H9 (cell line): ENCODE measurements around the gene GIT2. TPM values are rescaled to one million over a fixed set of nuclear protein-coding genes. Genes with fewer than 3 reads are reported as not detected.

Experiments used
- DNase-seq: peaks from one replicate; pipeline ENCODE4 v3.0.0-alpha.2; 2017
- H2AFZ ChIP-seq: one replicate; pipeline ENCODE4 v1.6.1; 2013; ENCODE audit warnings: mild to moderate bottlenecking, low read length, control low read depth, moderate library complexity
- H2AK5ac ChIP-seq: 2 replicates; pipeline ENCODE4 v1.6.1; 2013; ENCODE audit warnings: low read length, control low read depth, mixed read lengths; ENCODE audit not compliant: insufficient read length
- H2BK120ac ChIP-seq: one replicate; pipeline ENCODE4 v1.6.1; 2013; ENCODE audit warnings: low read depth, mild to moderate bottlenecking, low read length, control low read depth, inconsistent platforms; ENCODE audit not compliant: poor library complexity, severe bottlenecking
- H2BK12ac ChIP-seq: 2 replicates; pipeline ENCODE4 v1.6.1; 2013; ENCODE audit warnings: low read length, control low read depth, mixed read lengths, low read depth; ENCODE audit not compliant: insufficient read length
- H2BK15ac ChIP-seq: 2 replicates; pipeline ENCODE4 v1.6.1; 2013; ENCODE audit warnings: low read depth, low read length, control low read depth
- H2BK20ac ChIP-seq: one replicate; pipeline ENCODE4 v1.6.1; 2013; ENCODE audit warnings: low read depth, mild to moderate bottlenecking, low read length, control low read depth, inconsistent platforms; ENCODE audit not compliant: poor library complexity, severe bottlenecking
- H2BK5ac ChIP-seq: 2 replicates; pipeline ENCODE4 v1.6.1; 2013; ENCODE audit warnings: low read length, control low read depth, mixed read lengths; ENCODE audit not compliant: insufficient read length
- H3K14ac ChIP-seq: 2 replicates; pipeline ENCODE4 v1.6.1; 2013; ENCODE audit warnings: low read length, control low read depth; ENCODE audit not compliant: insufficient read depth
- H3K18ac ChIP-seq: 2 replicates; pipeline ENCODE4 v1.6.1; 2013; ENCODE audit warnings: low read depth, mild to moderate bottlenecking, mixed read lengths, low read length, control low read depth; ENCODE audit not compliant: insufficient read length
- H3K23ac ChIP-seq: 2 replicates; pipeline ENCODE4 v1.6.1; 2013; ENCODE audit warnings: low read length, control low read depth, mixed read lengths, low read depth; ENCODE audit not compliant: insufficient read length
- H3K23me2 ChIP-seq: 2 replicates; pipeline ENCODE4 v1.6.1; 2013; ENCODE audit warnings: low read depth, mild to moderate bottlenecking, mixed read lengths, low read length, control low read depth; ENCODE audit not compliant: insufficient read length, poor library complexity, severe bottlenecking
- H3K27ac ChIP-seq: 2 replicates; pipeline ENCODE4 v1.5.1; 2013; ENCODE audit warnings: low read length, control low read depth, mixed read lengths, low read depth; ENCODE audit not compliant: insufficient read length
- H3K27me3 ChIP-seq: 2 replicates; pipeline ENCODE4 v1.6.1; 2013; ENCODE audit warnings: low read length, control low read depth, inconsistent platforms; ENCODE audit not compliant: insufficient read depth
- H3K4ac ChIP-seq: 2 replicates; pipeline ENCODE4 v1.6.1; 2013; ENCODE audit warnings: low read depth, mild to moderate bottlenecking, control low read depth, inconsistent platforms, low read length, moderate library complexity
- H3K4me1 ChIP-seq: 2 replicates; pipeline ENCODE4 v1.6.1; 2013; ENCODE audit warnings: low read length, control low read depth, inconsistent platforms; ENCODE audit not compliant: insufficient read depth
- H3K4me2 ChIP-seq: 2 replicates; pipeline ENCODE4 v1.6.1; 2013; ENCODE audit warnings: low read length, control low read depth, mixed read lengths; ENCODE audit not compliant: insufficient read length, insufficient read depth
- H3K56ac ChIP-seq: 2 replicates; pipeline ENCODE4 v1.6.1; 2013; ENCODE audit warnings: low read depth, mild to moderate bottlenecking, mixed read lengths, low read length, control low read depth; ENCODE audit not compliant: insufficient read length
- H3K79me1 ChIP-seq: 2 replicates; pipeline ENCODE4 v1.6.1; 2013; ENCODE audit warnings: low read depth, mild to moderate bottlenecking, moderate library complexity, low read length, control low read depth, inconsistent platforms; ENCODE audit not compliant: insufficient read depth, poor library complexity, severe bottlenecking
- H3K79me2 ChIP-seq: 2 replicates; pipeline ENCODE4 v1.6.1; 2013; ENCODE audit warnings: low read length, control low read depth, inconsistent platforms; ENCODE audit not compliant: insufficient read depth
- H3K9ac ChIP-seq: 2 replicates; pipeline ENCODE4 v1.6.1; 2013; ENCODE audit warnings: low read length, control low read depth, mixed read lengths; ENCODE audit not compliant: insufficient read length; ENCODE audit errors: extremely low read depth
- H3K9me3 ChIP-seq: one replicate; pipeline ENCODE4 v1.6.1; 2013; ENCODE audit warnings: low read depth, low read length, inconsistent platforms; ENCODE audit not compliant: control insufficient read depth
- H3T11ph ChIP-seq: one replicate; pipeline ENCODE4 v1.6.1; 2013; ENCODE audit warnings: mild to moderate bottlenecking, low read length, control low read depth, inconsistent platforms
- H4K20me1 ChIP-seq: one replicate; pipeline ENCODE4 v1.6.1; 2013; ENCODE audit not compliant: control insufficient read depth, insufficient read length, insufficient read depth
- H4K5ac ChIP-seq: 2 replicates; pipeline ENCODE4 v1.6.1; 2013; ENCODE audit warnings: low read depth, mild to moderate bottlenecking, mixed read lengths, low read length, control low read depth; ENCODE audit not compliant: insufficient read length
- H4K8ac ChIP-seq: replicated peaks from 2 replicates; pipeline ENCODE4 v1.6.1; 2013; ENCODE audit warnings: low read length, control low read depth, mixed read lengths, low read depth; ENCODE audit not compliant: insufficient read length
- H4K91ac ChIP-seq: 2 replicates; pipeline ENCODE4 v1.6.1; 2013; ENCODE audit warnings: low read depth, mild to moderate bottlenecking, moderate library complexity, mixed read lengths, low read length, control low read depth; ENCODE audit not compliant: insufficient read length
- H3K27ac Mint-ChIP-seq, 3 experiments: 2 replicates in 2 of 3; 3 replicates in 1 of 3; pipeline ENCODE4 v1.8.0; 2020 to 2021; ENCODE audit warnings: mixed read lengths in 3 of 3, mild to moderate bottlenecking in 1 of 3, moderate library complexity in 1 of 3
- H3K27me3 Mint-ChIP-seq: 2 replicates; pipeline ENCODE4 v1.8.0; 2021; ENCODE audit warnings: low read depth, mild to moderate bottlenecking, moderate library complexity, mixed read lengths
- H3K36me3 Mint-ChIP-seq, 3 experiments: 2 replicates in 2 of 3; 3 replicates in 1 of 3; pipeline ENCODE4 v1.8.0; 2020 to 2021; ENCODE audit warnings: low read depth in 3 of 3, mixed read lengths in 3 of 3; ENCODE audit not compliant: insufficient read depth in 1 of 3
- H3K4me1 Mint-ChIP-seq, 2 experiments: 2 replicates each; pipeline ENCODE4 v1.8.0; 2020; ENCODE audit warnings: mixed read lengths in 2 of 2
- H3K4me3 Mint-ChIP-seq, 2 experiments: 2 replicates in 1 of 2; 3 replicates in 1 of 2; pipeline ENCODE4 v1.8.0; 2020 to 2021; ENCODE audit warnings: mild to moderate bottlenecking in 2 of 2, mixed read lengths in 2 of 2, moderate library complexity in 1 of 2
- H3K9me3 Mint-ChIP-seq, 2 experiments: 2 replicates in 1 of 2; 3 replicates in 1 of 2; pipeline ENCODE4 v1.8.0; 2020; ENCODE audit warnings: mild to moderate bottlenecking in 2 of 2, mixed read lengths in 2 of 2, moderate library complexity in 1 of 2
- WGBS: extraction: QIAGEN DNeasy Blood & Tissue Kit; methylation state at CpG from one replicate; pipeline ENCODE4 v1.1.7; 2013; ENCODE audit warnings: missing lambda C conversion rate, low lambda C conversion rate, mixed read lengths; ENCODE audit not compliant: insufficient read length; ENCODE audit errors: extremely low coverage; 5-methylcytosine and 5-hydroxymethylcytosine counted together
- total RNA-seq: library from RNA; stranded (reverse); gene quantifications from 2 replicates; pipeline ENCODE4 v1.2.1, GENCODE V29; 2021
- TF ChIP-seq, protein P1 (sequence below): fragments of 200-600 bp; sonication (generic); conservative IDR thresholded peaks from 3 replicates; pipeline ENCODE4 v1.8.0; 2021; ENCODE audit warnings: antibody characterized with exemption, mild to moderate bottlenecking

GIT2 gene
- total RNA-seq, 1 experiment from 2014 or later = 27.0 TPM

- WGBS = no CpG with 5 or more reads among the region's 7 CpGs
- H3K14ac ChIP-seq = no peak overlapping the region
- H4K20me1 ChIP-seq = no peaks in the 10 kb centered on the region
- no peaks in the 10 kb centered on the region for H3K23me2 ChIP-seq
- no peak overlapping the region for H3K4ac ChIP-seq
- TF ChIP-seq, protein P1, sequence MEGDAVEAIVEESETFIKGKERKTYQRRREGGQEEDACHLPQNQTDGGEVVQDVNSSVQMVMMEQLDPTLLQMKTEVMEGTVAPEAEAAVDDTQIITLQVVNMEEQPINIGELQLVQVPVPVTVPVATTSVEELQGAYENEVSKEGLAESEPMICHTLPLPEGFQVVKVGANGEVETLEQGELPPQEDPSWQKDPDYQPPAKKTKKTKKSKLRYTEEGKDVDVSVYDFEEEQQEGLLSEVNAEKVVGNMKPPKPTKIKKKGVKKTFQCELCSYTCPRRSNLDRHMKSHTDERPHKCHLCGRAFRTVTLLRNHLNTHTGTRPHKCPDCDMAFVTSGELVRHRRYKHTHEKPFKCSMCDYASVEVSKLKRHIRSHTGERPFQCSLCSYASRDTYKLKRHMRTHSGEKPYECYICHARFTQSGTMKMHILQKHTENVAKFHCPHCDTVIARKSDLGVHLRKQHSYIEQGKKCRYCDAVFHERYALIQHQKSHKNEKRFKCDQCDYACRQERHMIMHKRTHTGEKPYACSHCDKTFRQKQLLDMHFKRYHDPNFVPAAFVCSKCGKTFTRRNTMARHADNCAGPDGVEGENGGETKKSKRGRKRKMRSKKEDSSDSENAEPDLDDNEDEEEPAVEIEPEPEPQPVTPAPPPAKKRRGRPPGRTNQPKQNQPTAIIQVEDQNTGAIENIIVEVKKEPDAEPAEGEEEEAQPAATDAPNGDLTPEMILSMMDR = no peak
- H3K56ac ChIP-seq = no peak overlapping the region
- Mint-ChIP-seq H3K27ac (no peak overlapping the region), H3K4me1 (peaks cover 0 to under 1% of the 10 kb centered on the region in 2 experiments; a peak in 3 of 4 replicates), H3K4me3 (no peak overlapping the region), H3K27me3 (peaks cover 4% of the 10 kb centered on the region), H3K9me3 (no peaks in the 10 kb centered on the region; a peak in 1 of 5 replicates), H3K36me3 (no peaks in the 10 kb centered on the region; a peak in 1 of 7 replicates)
- no peak overlapping the region for H2AK5ac ChIP-seq
- no peak overlapping the region for H2BK12ac ChIP-seq
- no peak overlapping the region for H4K91ac ChIP-seq
- DNase-seq = no peak
- H2BK120ac ChIP-seq = no peak overlapping the region
- H2BK20ac ChIP-seq = no peak overlapping the region
- H2AFZ ChIP-seq = no peak overlapping the region
- no peak overlapping the region for H3K18ac ChIP-seq
- H3K4me2 ChIP-seq = no peak overlapping the region
- H4K8ac ChIP-seq = no peak overlapping the region
- H3T11ph ChIP-seq = no peak overlapping the region
- no peak overlapping the region for H2BK5ac ChIP-seq
- H3K23ac ChIP-seq = no peak overlapping the region
- H4K5ac ChIP-seq = no peak overlapping the region
- no peak overlapping the region for H3K27ac ChIP-seq
- H3K79me2 ChIP-seq = no peaks in the 10 kb centered on the region; the same call in 1 of the 2 replicates
- no peaks in the 10 kb centered on the region for H3K79me1 ChIP-seq
- H3K9me3 ChIP-seq = no peaks in the 10 kb centered on the region
- H3K4me1 ChIP-seq = no peaks in the 10 kb centered on the region
- H3K27me3 ChIP-seq = no peaks in the 10 kb centered on the region
- H3K9ac ChIP-seq = no peak overlapping the region
- H2BK15ac ChIP-seq = no peak overlapping the region
These were observed 9.3 kb upstream of the GIT2 start for GRCh38 chr12:110005319-110005973.
